CD4-positive, alpha-beta T cell (primary cell): Measurements from ENCODE around the gene ADTRP. TPM values are rescaled to one million over a fixed set of nuclear protein-coding genes. Genes with fewer than 3 reads are reported as not detected.
A peak's percentile ranks its signal among the peaks of the same experiment; 100 is the strongest.

Source experiments
- ATAC-seq: fragments of 200-7000 bp; cut with Tn5 transposase; one replicate; pipeline ENCODE4 v1.10.0; 2022; ENCODE audit warnings: mild to moderate bottlenecking; ENCODE audit not compliant: poor library complexity
- CTCF ChIA-PET: fragments of 350-600 bp; sonication (Branson Sonifier 250); formaldehyde crosslinking; loops from one replicate; lab custom pipeline; 2021; ENCODE audit warnings: antibody characterized with exemption, inconsistent platforms; lab: Charles Lee
- POLR2A ChIA-PET: fragments of 350-600 bp; sonication (Branson Sonifier 250); formaldehyde crosslinking; loops from one replicate; lab custom pipeline; 2021; ENCODE audit warnings: antibody characterized with exemption, inconsistent platforms; lab: Charles Lee
- DNase-seq, 14 experiments: peaks; one replicate each; pipeline ENCODE4 v3.0.0-alpha.2; 2013 to 2020; ENCODE audit warnings: mixed read lengths in 2 of 14
- H3K27ac ChIP-seq, 2 donors: one replicate each; pipeline versions ENCODE4 v1.5.1 to v1.7.0; 2013; ENCODE audit warnings: low read length in 2 of 2, low read depth in 1 of 2, mild to moderate bottlenecking in 1 of 2
- H3K27me3 ChIP-seq, 2 experiments: 1 replicate in 1 of 2; 2 replicates in 1 of 2; pipeline versions ENCODE4 v1.6.1 to v1.7.0; 2013; ENCODE audit warnings: low read length in 2 of 2, control low read depth in 1 of 2, mild to moderate bottlenecking in 1 of 2, moderate library complexity in 1 of 2; ENCODE audit not compliant: insufficient read depth in 2 of 2, control insufficient read depth in 1 of 2
- H3K36me3 ChIP-seq: one replicate; pipeline ENCODE4 v1.6.1; 2013; ENCODE audit warnings: low read length, control low read depth; ENCODE audit not compliant: insufficient read depth
- H3K4me1 ChIP-seq: one replicate; pipeline ENCODE4 v1.6.1; 2013; ENCODE audit warnings: low read length, control low read depth; ENCODE audit not compliant: insufficient read depth
- H3K4me3 ChIP-seq: one replicate; pipeline ENCODE4 v1.5.1; 2013; ENCODE audit warnings: mild to moderate bottlenecking, low read length, moderate library complexity
- H3K9me3 ChIP-seq, 2 experiments: 1 replicate in 1 of 2; 2 replicates in 1 of 2; pipeline versions ENCODE4 v1.6.1 to v1.7.0; 2013; ENCODE audit warnings: low read length in 2 of 2, mild to moderate bottlenecking in 2 of 2, control low read depth in 1 of 2, moderate library complexity in 1 of 2; ENCODE audit not compliant: control insufficient read depth in 1 of 2, insufficient read depth in 1 of 2
- H3K27ac Mint-ChIP-seq: one replicate; pipeline ENCODE4 v1.8.0; 2020; ENCODE audit warnings: mixed read lengths
- H3K27me3 Mint-ChIP-seq: one replicate; pipeline ENCODE4 v1.8.0; 2021; ENCODE audit warnings: mixed read lengths
- H3K36me3 Mint-ChIP-seq: one replicate; pipeline ENCODE4 v1.8.0; 2021; ENCODE audit warnings: low read depth, mixed read lengths
- H3K4me1 Mint-ChIP-seq: one replicate; pipeline ENCODE4 v1.8.0; 2021; ENCODE audit warnings: low read depth, mixed read lengths
- H3K4me3 Mint-ChIP-seq: one replicate; pipeline ENCODE4 v1.8.0; 2020; ENCODE audit warnings: mild to moderate bottlenecking, mixed read lengths
- H3K9me3 Mint-ChIP-seq: one replicate; pipeline ENCODE4 v1.8.0; 2020; ENCODE audit warnings: mixed read lengths
- CTCF ChIP-seq: fragments of 200-600 bp; IDR thresholded peaks from one replicate; pipeline ENCODE4 v1.8.0; 2022; ENCODE audit warnings: antibody characterized with exemption, mild to moderate bottlenecking
- intact Hi-C, 2 experiments: fragments of 100-400 bp; cut with DNase I in 1 of 2; cut with micrococcal nuclease in 1 of 2; formaldehyde crosslinking; loops; one replicate each; pipeline versions ENCODE4 v1.15.1 to v1.9.0; 2023 to 2025; cut with DNase I, micrococcal nuclease
- total RNA-seq, 174 experiments: library from RNA in 2 of 174; stranded (reverse) in 2 of 174; gene quantifications; one replicate each; pipeline ENCODE4 v1.2.3 and lab custom pipeline; 2021 to 2026

The ADTRP gene
- total RNA-seq, 2 experiments from 2014 or later: 14.3 to 15.2 TPM

- no peaks in the 10 kb centered on the region for H3K27me3 ChIP-seq
- ChIA-PET CTCF (no interaction called here), POLR2A (no interaction called here)
- no peak for ATAC-seq
- no peak for TF ChIP-seq CTCF
- Mint-ChIP-seq H3K27me3 (no peaks in the 10 kb centered on the region), H3K27ac (no peak overlapping the region), H3K4me3 (no peak overlapping the region), H3K9me3 (no peaks in the 10 kb centered on the region), H3K36me3 (no peaks in the 10 kb centered on the region), H3K4me1 (no peaks in the 10 kb centered on the region)
- intact Hi-C loops: no loop called here
- no peaks in the 10 kb centered on the region for H3K36me3 ChIP-seq
- no peaks in the 10 kb centered on the region for H3K9me3 ChIP-seq
- no peak for DNase-seq
- H3K4me1 ChIP-seq: no peaks in the 10 kb centered on the region
- H3K4me3 ChIP-seq: no peak overlapping the region
- H3K27ac ChIP-seq: no peak overlapping the region
Measured at GRCh38 chr6:11780097-11780428, 1.5 kb upstream of the ADTRP start.

GRCh38 chr6:11779329-11780096 is 910 bp upstream of the ADTRP start:
- H3K27me3 Mint-ChIP-seq: no peaks in the 10 kb centered on the region
- no peaks in the 10 kb centered on the region for H3K9me3 Mint-ChIP-seq
- Histone ChIP-seq H3K4me1 (no peaks in the 10 kb centered on the region), H3K9me3 (no peaks in the 10 kb centered on the region), H3K36me3 (no peaks in the 10 kb centered on the region), H3K27me3 (no peaks in the 10 kb centered on the region), H3K27ac (no peak overlapping the region), H3K4me3 (no peak overlapping the region)
- H3K27ac Mint-ChIP-seq: no peak overlapping the region
- no peak for ATAC-seq
- no peak overlapping the region for H3K4me3 Mint-ChIP-seq
- ChIA-PET POLR2A (no interaction called here), CTCF (no interaction called here)
- no peaks in the 10 kb centered on the region for H3K4me1 Mint-ChIP-seq
- no peaks in the 10 kb centered on the region for H3K36me3 Mint-ChIP-seq
- intact Hi-C loops: loop anchor here in 1 of 2 experiments (5.0 kb wide), 1 partner anchor 67 kb away; no protein-coding TSS in a partner anchor
- TF ChIP-seq CTCF: no peak
- peak in 2 of 14 experiments; percentile 45 to 59 for DNase-seq

GRCh38 chr6:11778036-11778435 is 567 bp downstream of the ADTRP start:
- Histone ChIP-seq H3K4me3 (no peak overlapping the region), H3K27me3 (no peaks in the 10 kb centered on the region), H3K9me3 (no peaks in the 10 kb centered on the region), H3K36me3 (no peaks in the 10 kb centered on the region), H3K4me1 (no peaks in the 10 kb centered on the region), H3K27ac (no peak overlapping the region)
- CTCF ChIA-PET: no interaction called here
- DNase-seq (no peak), ATAC-seq (no peak)
- POLR2A ChIA-PET: interaction anchor here (1.4 kb wide), 1 partner anchor 8 kb away, joined by 3 read pairs; no protein-coding TSS in a partner anchor
- no peaks in the 10 kb centered on the region for H3K4me1 Mint-ChIP-seq
- H3K36me3 Mint-ChIP-seq: no peaks in the 10 kb centered on the region
- no peaks in the 10 kb centered on the region for H3K27me3 Mint-ChIP-seq
- TF ChIP-seq CTCF: no peak
- no peak overlapping the region for H3K27ac Mint-ChIP-seq
- H3K9me3 Mint-ChIP-seq: no peaks in the 10 kb centered on the region
- H3K4me3 Mint-ChIP-seq: no peak overlapping the region
- intact Hi-C loops: loop anchor here in 1 of 2 experiments (5.0 kb wide), 1 partner anchor 66 kb away; no protein-coding TSS in a partner anchor
